Natural killer cell (primary cell): ENCODE results near the gene MUC15. TPM values are rescaled to one million over a fixed set of nuclear protein-coding genes. Genes with fewer than 3 reads are reported as not detected.

Source experiments
- ATAC-seq, 3 donors: fragments of 150-1000 bp in 2 of 3; fragments of 200-7000 bp in 1 of 3; cut with Tn5 transposase; 1 replicate in 1 of 3; 2 replicates in 2 of 3; pipeline ENCODE4 v1.10.0; 2021; ENCODE audit warnings: mild to moderate bottlenecking in 2 of 3, moderate library complexity in 2 of 3
- DNase-seq, 2 donors: peaks; one replicate each; pipeline versions ENCODE4 v3.0.0 to v3.0.0-alpha.2; 2013 to 2021; ENCODE audit warnings: mixed read lengths in 1 of 2
- H3K27ac ChIP-seq: one replicate; pipeline ENCODE4 v1.5.1; 2013; ENCODE audit warnings: mild to moderate bottlenecking, low read length
- H3K27me3 ChIP-seq: one replicate; pipeline ENCODE4 v1.6.1; 2013; ENCODE audit warnings: low read length; ENCODE audit not compliant: control insufficient read depth, insufficient read depth
- H3K36me3 ChIP-seq: one replicate; pipeline ENCODE4 v1.6.1; 2013; ENCODE audit warnings: low read length; ENCODE audit not compliant: control insufficient read depth, insufficient read depth
- H3K4me1 ChIP-seq: one replicate; pipeline ENCODE4 v1.6.1; 2013; ENCODE audit warnings: low read length; ENCODE audit not compliant: control insufficient read depth, insufficient read depth
- H3K4me3 ChIP-seq: one replicate; pipeline ENCODE4 v1.5.1; 2013; ENCODE audit warnings: low read length
- H3K9me3 ChIP-seq: one replicate; pipeline ENCODE4 v1.6.1; 2013; ENCODE audit warnings: low read length; ENCODE audit not compliant: control insufficient read depth, insufficient read depth
- H3K27ac Mint-ChIP-seq, 2 donors: one replicate each; pipeline ENCODE4 v1.8.0; 2022; ENCODE audit warnings: mild to moderate bottlenecking in 2 of 2, mixed read lengths in 2 of 2, moderate library complexity in 1 of 2
- H3K27me3 Mint-ChIP-seq, 2 donors: one replicate each; pipeline ENCODE4 v1.8.0; 2022; ENCODE audit warnings: low read depth in 2 of 2, mixed read lengths in 2 of 2
- H3K36me3 Mint-ChIP-seq: one replicate; pipeline ENCODE4 v1.8.0; 2022; ENCODE audit warnings: mixed read lengths
- H3K4me1 Mint-ChIP-seq, 2 donors: one replicate each; pipeline ENCODE4 v1.8.0; 2022; ENCODE audit warnings: mixed read lengths in 2 of 2
- H3K4me3 Mint-ChIP-seq: one replicate; pipeline ENCODE4 v1.8.0; 2022; ENCODE audit warnings: mild to moderate bottlenecking, moderate library complexity, mixed read lengths
- H3K9me3 Mint-ChIP-seq, 2 donors: one replicate each; pipeline ENCODE4 v1.8.0; 2022; ENCODE audit warnings: mixed read lengths in 2 of 2
- WGBS: methylation state at CpG from one replicate; pipeline ENCODE4 v1.1.7; 2013; ENCODE audit warnings: missing lambda C conversion rate; ENCODE audit not compliant: insufficient coverage; 5-methylcytosine and 5-hydroxymethylcytosine counted together
- intact Hi-C: fragments of 100-400 bp; cut with micrococcal nuclease; formaldehyde crosslinking; loops from one replicate; pipeline ENCODE4 v1.14.2; 2022
- total RNA-seq, 4 donors: library from RNA; stranded (reverse); fragments of 120-200 nt in 1 of 4; gene quantifications; one replicate each; pipeline versions ENCODE4 v1.2.3 to v1.2.4, GENCODE V29; 2013 to 2022
- TF ChIP-seq, protein P1 (sequence below): fragments of 200-600 bp; IDR thresholded peaks from one replicate; pipeline ENCODE4 v1.8.0; 2022; ENCODE audit warnings: antibody characterized with exemption

The MUC15 gene
- total RNA-seq, 3 donors from 2014 or later (not counting 1 experiment from before 2014, with no cell fraction given), result not detected

DNA sequence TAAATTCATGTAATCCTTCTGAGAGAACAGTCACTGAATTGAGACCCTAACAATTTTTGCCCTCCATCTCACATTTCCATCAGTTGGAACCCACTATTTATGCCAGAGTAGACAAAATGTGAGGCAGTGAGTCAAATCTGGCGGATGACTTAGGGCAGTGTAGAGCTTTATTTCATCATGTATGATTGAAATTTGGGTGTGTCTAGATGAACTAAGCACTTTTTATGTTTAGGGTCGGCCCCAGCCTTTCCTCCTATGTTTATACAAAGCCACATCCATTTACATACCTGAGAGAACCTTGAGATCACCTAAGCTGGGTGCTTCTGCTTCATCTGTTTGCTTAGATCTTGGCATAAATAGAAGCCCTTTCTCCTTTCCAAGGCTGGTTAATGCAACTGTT is 15.0 kb upstream of the MUC15 start:
- H3K27ac Mint-ChIP-seq, result no peak overlapping the region
- no peak overlapping the region for H3K4me3 Mint-ChIP-seq
- intact Hi-C loops, result no loop called here
- H3K36me3 Mint-ChIP-seq, result no peaks in the 10 kb centered on the region
- ATAC-seq, result no peak
- H3K9me3 Mint-ChIP-seq, result peaks cover 9 to 15% of the 10 kb centered on the region in 2 donors
- Histone ChIP-seq H3K36me3 (no peaks in the 10 kb centered on the region), H3K4me3 (no peak overlapping the region), H3K27me3 (no peaks in the 10 kb centered on the region), H3K9me3 (no peaks in the 10 kb centered on the region), H3K4me1 (no peaks in the 10 kb centered on the region), H3K27ac (no peak overlapping the region)
- H3K27me3 Mint-ChIP-seq, result no peaks in the 10 kb centered on the region
- TF ChIP-seq, protein P1, sequence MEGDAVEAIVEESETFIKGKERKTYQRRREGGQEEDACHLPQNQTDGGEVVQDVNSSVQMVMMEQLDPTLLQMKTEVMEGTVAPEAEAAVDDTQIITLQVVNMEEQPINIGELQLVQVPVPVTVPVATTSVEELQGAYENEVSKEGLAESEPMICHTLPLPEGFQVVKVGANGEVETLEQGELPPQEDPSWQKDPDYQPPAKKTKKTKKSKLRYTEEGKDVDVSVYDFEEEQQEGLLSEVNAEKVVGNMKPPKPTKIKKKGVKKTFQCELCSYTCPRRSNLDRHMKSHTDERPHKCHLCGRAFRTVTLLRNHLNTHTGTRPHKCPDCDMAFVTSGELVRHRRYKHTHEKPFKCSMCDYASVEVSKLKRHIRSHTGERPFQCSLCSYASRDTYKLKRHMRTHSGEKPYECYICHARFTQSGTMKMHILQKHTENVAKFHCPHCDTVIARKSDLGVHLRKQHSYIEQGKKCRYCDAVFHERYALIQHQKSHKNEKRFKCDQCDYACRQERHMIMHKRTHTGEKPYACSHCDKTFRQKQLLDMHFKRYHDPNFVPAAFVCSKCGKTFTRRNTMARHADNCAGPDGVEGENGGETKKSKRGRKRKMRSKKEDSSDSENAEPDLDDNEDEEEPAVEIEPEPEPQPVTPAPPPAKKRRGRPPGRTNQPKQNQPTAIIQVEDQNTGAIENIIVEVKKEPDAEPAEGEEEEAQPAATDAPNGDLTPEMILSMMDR, result no peak
- H3K4me1 Mint-ChIP-seq, result no peaks in the 10 kb centered on the region
- no peak for DNase-seq
- WGBS, result 75% methylated on average over 2 of the region's 2 CpGs

DNA sequence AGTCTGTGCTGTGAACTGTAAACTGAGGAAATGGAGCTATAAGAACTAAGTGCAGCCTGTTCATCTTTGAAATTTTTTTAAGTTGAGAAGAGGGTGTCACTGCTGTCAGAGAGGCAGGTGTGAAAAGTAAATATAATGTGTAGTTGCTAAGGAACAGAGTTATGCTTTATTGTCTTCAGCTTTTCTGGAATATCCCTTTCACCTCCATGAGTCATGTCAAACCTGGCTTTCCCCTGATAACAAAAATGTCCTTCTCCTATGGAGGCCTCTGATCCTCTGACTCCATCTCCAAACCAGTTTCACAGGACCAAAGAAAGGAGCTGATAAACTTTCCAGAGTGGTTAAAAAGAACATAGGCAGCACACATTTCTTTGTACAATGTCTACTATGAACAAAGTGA is 12.8 kb upstream of the MUC15 start:
- ATAC-seq (no peak), DNase-seq (no peak)
- peaks cover 3 to 9% of the 10 kb centered on the region in 2 donors for H3K9me3 Mint-ChIP-seq
- Histone ChIP-seq H3K36me3 (no peaks in the 10 kb centered on the region), H3K27ac (no peak overlapping the region), H3K4me1 (no peaks in the 10 kb centered on the region), H3K27me3 (no peaks in the 10 kb centered on the region), H3K4me3 (no peak overlapping the region), H3K9me3 (no peaks in the 10 kb centered on the region)
- H3K36me3 Mint-ChIP-seq, result no peaks in the 10 kb centered on the region
- H3K4me1 Mint-ChIP-seq, result no peaks in the 10 kb centered on the region
- H3K27ac Mint-ChIP-seq, result no peak overlapping the region
- intact Hi-C loops, result no loop called here
- no peak overlapping the region for H3K4me3 Mint-ChIP-seq
- TF ChIP-seq, protein P1, result no peak
- no peaks in the 10 kb centered on the region for H3K27me3 Mint-ChIP-seq

DNA sequence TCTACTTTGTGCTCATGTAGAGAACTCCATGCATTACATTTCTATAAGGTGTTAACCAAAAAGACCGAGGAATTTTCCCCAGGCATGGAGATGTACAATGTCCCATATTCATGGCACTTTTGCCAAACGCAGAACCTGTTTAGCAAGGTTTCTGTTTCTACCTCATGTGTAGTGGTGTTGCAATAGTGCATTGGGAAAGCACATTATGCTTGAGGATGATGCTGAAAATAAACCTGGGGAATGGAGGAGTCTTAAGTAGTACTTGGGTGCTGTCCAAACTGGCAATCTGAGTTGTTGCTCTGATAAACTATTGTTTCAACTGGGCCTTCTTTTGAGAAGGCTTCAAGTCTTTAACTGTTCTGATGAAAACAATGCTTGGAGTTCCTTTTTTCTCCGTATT is 11.5 kb upstream of the MUC15 start:
- no peaks in the 10 kb centered on the region for H3K36me3 Mint-ChIP-seq
- H3K9me3 Mint-ChIP-seq, result peaks cover 3% of the 10 kb centered on the region in 2 donors
- intact Hi-C loops, result no loop called here
- Histone ChIP-seq H3K36me3 (no peaks in the 10 kb centered on the region), H3K9me3 (no peaks in the 10 kb centered on the region), H3K27ac (no peak overlapping the region), H3K4me3 (no peak overlapping the region), H3K27me3 (no peaks in the 10 kb centered on the region), H3K4me1 (no peaks in the 10 kb centered on the region)
- no peak for DNase-seq
- H3K27me3 Mint-ChIP-seq, result no peaks in the 10 kb centered on the region
- no peaks in the 10 kb centered on the region for H3K4me1 Mint-ChIP-seq
- WGBS, result 69% methylated on average over 3 of the region's 3 CpGs
- no peak for ATAC-seq
- no peak overlapping the region for H3K27ac Mint-ChIP-seq
- TF ChIP-seq, protein P1, result no peak
- H3K4me3 Mint-ChIP-seq, result no peak overlapping the region

DNA sequence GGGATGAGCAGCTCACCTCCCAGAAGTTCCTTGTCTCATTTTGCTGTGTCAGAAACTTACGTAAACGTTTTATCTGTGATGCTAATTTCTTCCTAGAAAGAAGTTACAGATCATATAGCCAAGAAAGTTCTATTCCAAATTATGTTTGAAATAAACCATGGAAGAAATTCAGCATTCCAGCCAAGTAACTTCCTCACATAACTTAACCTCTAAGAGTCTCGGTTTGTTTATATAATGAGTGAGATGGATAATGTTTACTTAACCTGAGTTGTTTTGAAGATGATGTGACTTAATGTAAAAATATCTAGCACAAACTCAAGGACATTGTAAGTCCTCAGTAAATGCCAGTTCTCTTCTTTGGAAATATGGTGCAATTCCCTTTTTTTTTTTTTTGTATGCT is 8.9 kb upstream of the MUC15 start:
- WGBS, result 90% methylated on average over 2 of the region's 3 CpGs
- Histone ChIP-seq H3K4me1 (no peaks in the 10 kb centered on the region), H3K27me3 (no peaks in the 10 kb centered on the region), H3K4me3 (no peak overlapping the region), H3K36me3 (no peaks in the 10 kb centered on the region), H3K9me3 (no peaks in the 10 kb centered on the region), H3K27ac (no peak overlapping the region)
- intact Hi-C loops, result no loop called here
- TF ChIP-seq, protein P1, result no peak
- Mint-ChIP-seq H3K4me1 (no peaks in the 10 kb centered on the region), H3K27me3 (no peaks in the 10 kb centered on the region), H3K9me3 (peaks cover 3% of the 10 kb centered on the region in 2 donors), H3K36me3 (no peaks in the 10 kb centered on the region), H3K4me3 (no peak overlapping the region), H3K27ac (no peak overlapping the region)
- no peak for DNase-seq
- ATAC-seq, result no peak
